OCI-LY3 (cell line): Measurements from ENCODE around the gene FLII.

Experiments
- EZH2phosphoT487 ChIP-seq: fragments of 200-600 bp; shearing (Covaris generic); IDR thresholded peaks from 2 replicates; pipeline ENCODE4 v1.6.1; 2018; ENCODE audit warnings: antibody characterized with exemption, mixed run types, low read depth
- TF ChIP-seq, protein P1 (sequence below): fragments of 200-600, 300-600 bp; sonication (generic); IDR thresholded peaks from 2 replicates; pipeline ENCODE4 v1.5.1; 2014; ENCODE audit warnings: antibody characterized with exemption, low read length, low read depth

DNA sequence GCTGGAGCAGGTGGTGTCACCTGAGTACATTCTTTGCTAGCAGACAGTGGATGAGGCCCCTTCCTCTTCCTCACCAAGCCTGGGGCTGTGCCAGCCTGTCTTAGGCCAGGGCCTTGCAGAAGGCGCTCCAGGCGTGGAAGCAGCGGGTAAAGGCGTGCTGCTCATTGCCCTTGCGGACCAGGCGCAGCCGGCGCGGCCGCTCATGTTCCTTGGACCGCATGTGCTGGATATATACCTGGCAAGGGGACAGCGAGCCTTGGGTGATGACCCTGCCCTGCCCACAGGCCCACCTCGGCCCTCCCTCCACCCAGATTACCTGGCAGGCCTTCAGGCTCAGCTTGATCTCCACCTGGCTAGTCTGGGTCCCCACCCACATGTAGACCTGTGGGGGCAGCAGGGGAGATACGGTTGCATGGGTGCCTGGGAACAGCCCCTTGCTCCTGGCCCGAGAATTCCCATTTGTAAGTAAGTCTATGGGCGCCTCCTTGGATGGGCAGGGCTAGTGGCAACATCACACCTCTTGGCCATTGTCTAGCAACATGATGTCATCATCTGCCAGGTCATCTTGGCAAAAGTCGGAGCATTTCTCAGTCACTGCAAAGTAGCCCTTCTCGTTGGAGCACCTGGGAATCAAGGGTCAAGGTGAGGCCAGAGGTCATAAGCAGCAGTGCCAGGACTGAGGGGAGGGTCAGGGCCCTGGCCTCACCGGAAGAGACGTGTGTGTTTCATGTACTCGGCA is 13.3 kb downstream of the FLII start:
- TF ChIP-seq, protein P1, sequence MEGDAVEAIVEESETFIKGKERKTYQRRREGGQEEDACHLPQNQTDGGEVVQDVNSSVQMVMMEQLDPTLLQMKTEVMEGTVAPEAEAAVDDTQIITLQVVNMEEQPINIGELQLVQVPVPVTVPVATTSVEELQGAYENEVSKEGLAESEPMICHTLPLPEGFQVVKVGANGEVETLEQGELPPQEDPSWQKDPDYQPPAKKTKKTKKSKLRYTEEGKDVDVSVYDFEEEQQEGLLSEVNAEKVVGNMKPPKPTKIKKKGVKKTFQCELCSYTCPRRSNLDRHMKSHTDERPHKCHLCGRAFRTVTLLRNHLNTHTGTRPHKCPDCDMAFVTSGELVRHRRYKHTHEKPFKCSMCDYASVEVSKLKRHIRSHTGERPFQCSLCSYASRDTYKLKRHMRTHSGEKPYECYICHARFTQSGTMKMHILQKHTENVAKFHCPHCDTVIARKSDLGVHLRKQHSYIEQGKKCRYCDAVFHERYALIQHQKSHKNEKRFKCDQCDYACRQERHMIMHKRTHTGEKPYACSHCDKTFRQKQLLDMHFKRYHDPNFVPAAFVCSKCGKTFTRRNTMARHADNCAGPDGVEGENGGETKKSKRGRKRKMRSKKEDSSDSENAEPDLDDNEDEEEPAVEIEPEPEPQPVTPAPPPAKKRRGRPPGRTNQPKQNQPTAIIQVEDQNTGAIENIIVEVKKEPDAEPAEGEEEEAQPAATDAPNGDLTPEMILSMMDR = no peak
- no peak for TF ChIP-seq EZH2phosphoT487
